Osteocyte (in vitro differentiated cells): ENCODE data around the gene ARHGAP19. TPM values are rescaled to one million over a fixed set of nuclear protein-coding genes. Genes with fewer than 3 reads are reported as not detected.
"Not testable (repeated sequence)": the region's sequence is repeated elsewhere in the genome, so short reads cannot be mapped to it uniquely, and the experiment has no call there.

Experiments
- DNase-seq: peaks from one replicate; pipeline ENCODE4 v3.0.0; 2021; ENCODE audit warnings: mixed read lengths; ENCODE audit not compliant: unreplicated experiment; ENCODE audit errors: extremely low spot score
- H3K27ac Mint-ChIP-seq: one replicate; pipeline ENCODE4 v1.8.0; 2021; ENCODE audit warnings: mild to moderate bottlenecking, mixed read lengths; ENCODE audit not compliant: unreplicated experiment
- H3K27me3 Mint-ChIP-seq: one replicate; pipeline ENCODE4 v1.8.0; 2021; ENCODE audit warnings: mixed read lengths; ENCODE audit not compliant: unreplicated experiment
- H3K36me3 Mint-ChIP-seq: one replicate; pipeline ENCODE4 v1.8.0; 2021; ENCODE audit warnings: mixed read lengths; ENCODE audit not compliant: unreplicated experiment
- H3K4me1 Mint-ChIP-seq: one replicate; pipeline ENCODE4 v1.8.0; 2021; ENCODE audit warnings: mixed read lengths; ENCODE audit not compliant: unreplicated experiment
- H3K4me3 Mint-ChIP-seq: one replicate; pipeline ENCODE4 v1.8.0; 2021; ENCODE audit warnings: mild to moderate bottlenecking, moderate library complexity, mixed read lengths; ENCODE audit not compliant: unreplicated experiment
- H3K9me3 Mint-ChIP-seq: one replicate; pipeline ENCODE4 v1.8.0; 2021; ENCODE audit warnings: mixed read lengths; ENCODE audit not compliant: unreplicated experiment
- total RNA-seq: library from RNA; stranded (reverse); gene quantifications from 2 replicates; pipeline ENCODE4 v1.2.1, GENCODE V29; 2021
- TF ChIP-seq, protein P1 (sequence below): fragments of 200-600 bp; sonication (generic); IDR thresholded peaks from 2 replicates; pipeline ENCODE4 v1.5.0; 2021; ENCODE audit warnings: antibody characterized with exemption, mild to moderate bottlenecking, moderate library complexity

The ARHGAP19 gene
- total RNA-seq, 1 donor from 2014 or later: 5.5 TPM

DNA sequence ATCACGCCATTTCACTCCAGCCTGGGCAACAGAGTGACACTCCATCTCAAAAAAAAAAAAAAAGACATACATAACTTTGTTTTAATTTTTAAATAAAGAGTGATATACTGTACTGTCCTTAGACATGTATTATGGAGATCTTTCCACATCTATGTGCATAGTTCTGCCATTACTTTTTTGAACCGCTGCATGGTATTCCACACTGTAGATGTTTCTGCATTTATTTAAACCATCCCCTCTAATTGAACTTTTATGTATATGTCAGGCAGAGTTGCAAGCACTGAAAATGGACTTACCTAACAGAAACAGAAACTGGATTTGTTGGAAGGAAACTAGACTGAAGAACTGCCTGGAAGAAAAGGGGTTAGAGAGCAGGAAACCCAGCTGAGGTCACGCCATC lies 8.5 kb upstream of the ARHGAP19 start:
- Mint-ChIP-seq H3K4me3 (no peak overlapping the region), H3K36me3 (no peaks in the 10 kb centered on the region), H3K9me3 (no peaks in the 10 kb centered on the region), H3K27me3 (no peaks in the 10 kb centered on the region), H3K27ac (no peak overlapping the region), H3K4me1 (peaks cover 3% of the 10 kb centered on the region)
- DNase-seq: no peak
- TF ChIP-seq, protein P1, sequence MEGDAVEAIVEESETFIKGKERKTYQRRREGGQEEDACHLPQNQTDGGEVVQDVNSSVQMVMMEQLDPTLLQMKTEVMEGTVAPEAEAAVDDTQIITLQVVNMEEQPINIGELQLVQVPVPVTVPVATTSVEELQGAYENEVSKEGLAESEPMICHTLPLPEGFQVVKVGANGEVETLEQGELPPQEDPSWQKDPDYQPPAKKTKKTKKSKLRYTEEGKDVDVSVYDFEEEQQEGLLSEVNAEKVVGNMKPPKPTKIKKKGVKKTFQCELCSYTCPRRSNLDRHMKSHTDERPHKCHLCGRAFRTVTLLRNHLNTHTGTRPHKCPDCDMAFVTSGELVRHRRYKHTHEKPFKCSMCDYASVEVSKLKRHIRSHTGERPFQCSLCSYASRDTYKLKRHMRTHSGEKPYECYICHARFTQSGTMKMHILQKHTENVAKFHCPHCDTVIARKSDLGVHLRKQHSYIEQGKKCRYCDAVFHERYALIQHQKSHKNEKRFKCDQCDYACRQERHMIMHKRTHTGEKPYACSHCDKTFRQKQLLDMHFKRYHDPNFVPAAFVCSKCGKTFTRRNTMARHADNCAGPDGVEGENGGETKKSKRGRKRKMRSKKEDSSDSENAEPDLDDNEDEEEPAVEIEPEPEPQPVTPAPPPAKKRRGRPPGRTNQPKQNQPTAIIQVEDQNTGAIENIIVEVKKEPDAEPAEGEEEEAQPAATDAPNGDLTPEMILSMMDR: no peak

DNA sequence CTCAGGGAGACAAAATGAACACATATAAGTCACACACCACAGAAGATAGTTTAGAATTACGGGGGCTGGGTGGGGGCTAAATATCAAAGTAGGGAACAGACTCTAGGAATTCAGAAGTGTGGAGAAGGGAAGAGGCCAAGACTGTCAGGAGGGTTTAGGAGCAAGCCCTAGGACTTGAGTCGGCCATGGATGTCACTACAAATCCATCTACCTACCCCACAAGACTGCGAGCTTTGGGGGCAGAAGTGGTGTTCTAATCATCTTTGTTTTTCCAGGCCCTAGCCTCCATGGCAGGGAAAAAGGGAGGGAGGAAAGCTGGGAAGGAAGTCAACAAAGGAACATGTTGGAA lies 5.8 kb upstream of the ARHGAP19 start:
- Mint-ChIP-seq H3K27ac (no peak overlapping the region), H3K4me1 (peaks cover 3% of the 10 kb centered on the region), H3K4me3 (no peak overlapping the region), H3K9me3 (no peaks in the 10 kb centered on the region), H3K27me3 (no peaks in the 10 kb centered on the region), H3K36me3 (no peaks in the 10 kb centered on the region)
- TF ChIP-seq, protein P1: no peak
- no peak for DNase-seq

DNA sequence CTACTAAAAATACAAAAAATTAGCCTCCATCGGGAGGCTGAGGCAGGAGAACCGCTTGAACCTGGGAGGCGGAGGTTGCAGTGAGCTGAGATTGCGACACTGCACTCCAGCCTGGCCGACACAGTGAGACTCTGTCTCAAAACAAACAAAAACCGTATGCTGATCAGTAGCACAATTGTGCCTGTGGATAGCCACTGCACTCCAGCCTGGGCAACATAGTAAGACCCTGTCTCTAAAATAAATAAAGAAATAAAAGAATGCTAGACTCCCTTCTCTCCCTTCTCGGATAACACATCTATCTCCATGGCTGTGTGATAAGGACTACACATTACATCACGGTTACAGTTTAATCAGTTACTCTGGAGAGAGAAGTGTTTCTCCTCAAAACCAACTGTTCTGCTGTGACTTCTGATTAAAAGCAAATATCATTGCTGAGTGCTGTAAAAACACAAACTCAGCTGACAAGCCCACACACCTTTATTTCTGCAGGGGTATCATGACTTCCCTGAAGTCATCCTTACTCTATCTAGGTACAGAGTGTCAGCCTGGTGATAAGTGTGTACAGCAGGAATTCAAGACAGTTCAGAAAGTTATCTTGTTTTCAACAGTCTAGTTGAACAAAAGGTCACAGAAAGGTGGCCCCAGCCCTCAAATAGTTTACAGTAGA lies 5.3 kb upstream of the ARHGAP19 start:
- Mint-ChIP-seq H3K4me1 (peaks cover 5% of the 10 kb centered on the region), H3K36me3 (no peaks in the 10 kb centered on the region), H3K27ac (no peak overlapping the region), H3K4me3 (no peak overlapping the region), H3K9me3 (no peaks in the 10 kb centered on the region), H3K27me3 (no peaks in the 10 kb centered on the region)
- no peak for DNase-seq
- TF ChIP-seq, protein P1: no peak

DNA sequence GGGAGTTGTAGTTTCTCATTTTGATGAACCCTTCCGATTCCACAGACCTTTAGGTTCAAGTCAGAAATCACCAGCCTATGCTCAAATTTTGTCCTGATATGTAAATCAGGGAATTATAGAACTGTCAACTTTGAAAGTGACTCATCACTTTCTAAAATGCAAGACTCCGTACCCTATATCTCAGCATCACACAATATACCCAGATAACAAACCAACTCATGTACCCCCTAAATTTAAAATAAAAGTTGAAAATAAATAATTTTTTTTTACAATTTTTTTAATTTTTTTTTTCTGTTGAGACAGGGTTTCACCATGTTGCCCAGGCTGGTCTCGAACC lies 393 bp upstream of the ARHGAP19 start:
- DNase-seq: no peak
- no peaks in the 10 kb centered on the region for H3K27me3 Mint-ChIP-seq
- no peaks in the 10 kb centered on the region for H3K9me3 Mint-ChIP-seq
- TF ChIP-seq, protein P1: no peak
- no peak overlapping the region for H3K27ac Mint-ChIP-seq
- H3K4me1 Mint-ChIP-seq: peaks cover 16% of the 10 kb centered on the region
- H3K36me3 Mint-ChIP-seq: no peaks in the 10 kb centered on the region
- peak overlapping the region; percentile 82 for H3K4me3 Mint-ChIP-seq

DNA sequence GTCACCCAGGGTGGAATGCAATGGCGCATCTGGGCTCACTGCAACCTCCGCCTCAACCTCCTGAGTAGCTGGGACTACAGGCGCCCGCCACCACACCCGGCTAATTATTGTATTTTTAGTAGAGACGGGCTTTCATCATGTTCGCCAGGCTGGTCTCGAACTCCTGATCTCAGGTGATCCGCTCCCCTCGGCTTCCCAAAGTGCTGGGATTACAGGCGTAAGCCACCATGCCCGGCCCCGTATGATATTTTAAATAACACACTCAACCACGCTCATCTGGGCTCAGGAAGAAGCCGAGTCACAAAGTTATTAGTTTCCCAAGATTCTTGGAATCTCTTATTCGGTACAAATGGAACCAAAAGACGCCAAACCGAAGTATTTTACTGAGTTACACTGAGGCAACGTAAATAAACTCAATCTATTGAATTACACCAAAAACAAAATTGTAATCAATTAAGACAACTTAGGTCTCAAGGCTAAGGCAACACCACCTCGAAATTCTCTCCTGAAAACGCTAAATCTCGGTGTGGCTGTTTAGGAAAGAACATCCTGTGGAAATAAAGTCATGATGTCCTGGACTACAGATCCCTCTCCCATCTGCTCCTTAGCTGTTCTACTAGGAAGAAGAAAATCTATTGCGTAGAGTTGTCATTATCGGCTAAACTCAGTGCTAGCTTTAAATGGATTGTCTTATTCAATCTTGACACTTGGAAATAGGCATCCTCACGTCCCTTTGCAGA lies 910 bp downstream of the ARHGAP19 start:
- TF ChIP-seq, protein P1: no peak
- Mint-ChIP-seq H3K27me3 (no peaks in the 10 kb centered on the region), H3K9me3 (no peaks in the 10 kb centered on the region), H3K4me1 (peaks cover 16% of the 10 kb centered on the region), H3K4me3 (peak overlapping the region; percentile 82), H3K27ac (peak overlapping the region; percentile 95), H3K36me3 (no peaks in the 10 kb centered on the region)
- no peak for DNase-seq

DNA sequence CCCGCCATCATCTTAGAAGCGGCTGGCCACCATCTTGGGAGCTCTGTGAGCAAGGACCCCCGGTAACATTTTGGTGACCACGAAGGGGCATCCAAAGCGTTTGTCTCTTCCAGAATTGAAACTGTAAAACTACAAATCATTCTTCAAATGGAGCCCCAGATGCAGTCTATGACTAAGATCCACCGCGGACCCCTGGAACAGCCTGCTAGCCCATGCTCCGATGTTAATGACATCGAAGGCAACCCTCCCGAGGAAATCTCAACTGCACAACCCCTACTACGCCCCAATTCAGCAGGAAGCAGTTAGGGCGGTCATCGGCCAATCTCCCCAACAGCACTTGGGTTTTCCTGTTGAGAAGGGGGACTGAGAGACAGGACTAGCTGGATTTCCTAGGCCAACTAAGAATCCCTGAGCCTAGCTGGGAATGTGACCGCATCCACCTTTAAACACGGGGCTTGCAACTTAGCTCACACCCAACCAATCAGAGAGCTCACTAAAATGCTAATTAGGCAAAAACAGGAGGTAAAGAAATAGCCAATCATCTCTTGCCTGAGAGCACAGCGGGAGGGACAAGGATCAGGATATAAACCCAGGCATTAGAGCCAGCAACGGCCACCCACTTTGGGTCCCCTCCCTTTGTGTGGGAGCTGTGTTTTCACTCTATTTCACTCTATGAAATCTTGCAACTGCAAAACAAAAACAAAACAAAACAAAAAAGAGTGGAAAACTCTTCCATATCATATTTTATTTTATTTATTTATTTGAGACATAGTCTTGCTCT lies 1.7 kb downstream of the ARHGAP19 start:
- not testable (repeated sequence) for H3K9me3 Mint-ChIP-seq, DNase-seq, H3K27me3 Mint-ChIP-seq, H3K36me3 Mint-ChIP-seq, H3K4me3 Mint-ChIP-seq
- Mint-ChIP-seq H3K4me1 (peaks cover 16% of the 10 kb centered on the region), H3K27ac (peak overlapping the region; percentile 95)

DNA sequence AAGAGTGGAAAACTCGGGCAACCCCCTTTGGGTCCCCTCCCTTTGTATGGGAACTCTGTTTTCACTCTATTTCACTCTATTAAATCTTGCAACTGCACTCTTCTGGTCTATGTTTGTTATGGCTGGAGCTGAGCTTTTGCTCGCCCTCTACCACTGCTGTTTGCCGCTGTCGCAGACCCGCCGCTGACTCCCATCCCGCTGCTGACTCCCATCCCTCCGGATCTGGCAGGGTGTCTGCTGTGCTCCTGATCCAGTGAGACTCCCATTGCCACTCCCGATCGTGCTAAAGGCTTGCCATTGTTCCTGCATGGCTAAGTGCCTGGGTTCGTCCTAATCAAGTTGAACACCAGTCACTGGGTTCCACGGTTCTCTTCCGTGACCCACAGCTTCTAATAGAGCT lies 2.4 kb downstream of the ARHGAP19 start:
- H3K9me3 Mint-ChIP-seq, DNase-seq, H3K4me3 Mint-ChIP-seq, H3K27me3 Mint-ChIP-seq, H3K36me3 Mint-ChIP-seq: not testable (repeated sequence)
- Mint-ChIP-seq H3K4me1 (peaks cover 16% of the 10 kb centered on the region), H3K27ac (peak overlapping the region; percentile 2)
